HG02885 (cell line): Measurements from ENCODE around the gene PRUNE2.
"Not testable (repeated sequence)": the region's sequence is repeated elsewhere in the genome, so short reads cannot be mapped to it uniquely, and the experiment has no call there.

Source experiments
- ATAC-seq: cut with Tn5 transposase; IDR thresholded peaks from one replicate; pipeline ENCODE4 v1.9.1; 2021; ENCODE audit warnings: mild to moderate bottlenecking; ENCODE audit not compliant: unreplicated experiment, poor library complexity

PRUNE2 gene

GRCh38 chr9:76742890-76743289, 163.0 kb downstream of the PRUNE2 start:
- not testable (repeated sequence) for ATAC-seq

- no peak for ATAC-seq
Measured at GRCh38 chr9:76741524-76741923, 164.4 kb downstream of the PRUNE2 start.

- no peak for ATAC-seq
Measured at GRCh38 chr9:76738402-76738801, 167.5 kb downstream of the PRUNE2 start.

GRCh38 chr9:76737154-76737902, 168.6 kb downstream of the PRUNE2 start:
- no peak for ATAC-seq

- no peak for ATAC-seq
Measured at GRCh38 chr9:76734716-76735115, 171.2 kb downstream of the PRUNE2 start.

- no peak for ATAC-seq
Measured at GRCh38 chr9:76733096-76733495, 172.8 kb downstream of the PRUNE2 start.

- peak; percentile 48 for ATAC-seq
Measured at GRCh38 chr9:76732341-76732958, 173.5 kb downstream of the PRUNE2 start.

GRCh38 chr9:76730801-76731200, 175.1 kb downstream of the PRUNE2 start:
- ATAC-seq = no peak

GRCh38 chr9:76729980-76730737, 175.8 kb downstream of the PRUNE2 start:
- no peak for ATAC-seq

- no peak for ATAC-seq
Measured at GRCh38 chr9:76729116-76729515, 176.8 kb downstream of the PRUNE2 start.

- ATAC-seq = no peak
Measured at GRCh38 chr9:76725885-76726284, 180.0 kb downstream of the PRUNE2 start.

GRCh38 chr9:76725011-76725546, 180.8 kb downstream of the PRUNE2 start:
- no peak for ATAC-seq

GRCh38 chr9:76720245-76720644, 185.7 kb downstream of the PRUNE2 start:
- ATAC-seq = no peak

GRCh38 chr9:76718166-76718565, 187.7 kb downstream of the PRUNE2 start:
- ATAC-seq = no peak

- no peak for ATAC-seq
Measured at GRCh38 chr9:76717613-76718012, 188.3 kb downstream of the PRUNE2 start.

- no peak for ATAC-seq
Measured at GRCh38 chr9:76717176-76717575, 188.7 kb downstream of the PRUNE2 start.

GRCh38 chr9:76716085-76716672, 189.7 kb downstream of the PRUNE2 start:
- ATAC-seq = no peak

GRCh38 chr9:76713381-76713780, 192.5 kb downstream of the PRUNE2 start:
- ATAC-seq = no peak

- ATAC-seq = peak; percentile 33
Measured at GRCh38 chr9:76709020-76709419, 196.9 kb downstream of the PRUNE2 start.

GRCh38 chr9:76707510-76707909, 198.4 kb downstream of the PRUNE2 start:
- peak; percentile 78 for ATAC-seq
